Smooth muscle cell (in vitro differentiated cells): Measurements from ENCODE around the gene PCBP3. TPM values are rescaled to one million over a fixed set of nuclear protein-coding genes. Genes with fewer than 3 reads are reported as not detected.

Experiments
- DNase-seq: peaks from one replicate; lab custom pipeline; 2025; ENCODE audit not compliant: unreplicated experiment; lab: John Stamatoyannopoulos, UW
- H2AFZ ChIP-seq: fragments of 200-600 bp; sonication (generic); 2 replicates; pipeline ENCODE4 v1.6.0; 2016; ENCODE audit warnings: antibody characterized with exemption, low read depth, mild to moderate bottlenecking
- H3F3A ChIP-seq: fragments of 200-600 bp; sonication (generic); 2 replicates; pipeline ENCODE4 v1.6.0; 2017; ENCODE audit warnings: antibody characterized with exemption, low read depth
- H3K27ac ChIP-seq: fragments of 200-600 bp; sonication (generic); 2 replicates; pipeline ENCODE4 v1.5.1; 2016; ENCODE audit warnings: low read depth, mild to moderate bottlenecking
- H3K27me3 ChIP-seq: fragments of 200-600 bp; sonication (generic); 2 replicates; pipeline ENCODE4 v1.6.1; 2016; ENCODE audit warnings: low read depth, mild to moderate bottlenecking
- H3K36me3 ChIP-seq: fragments of 200-600 bp; sonication (generic); 2 replicates; pipeline ENCODE4 v1.5.1; 2016; ENCODE audit warnings: low read depth
- H3K4me1 ChIP-seq: fragments of 200-600 bp; sonication (generic); 2 replicates; pipeline ENCODE4 v1.5.1; 2016; ENCODE audit warnings: low read depth
- H3K4me2 ChIP-seq: fragments of 200-600 bp; sonication (generic); 2 replicates; pipeline ENCODE4 v1.6.0; 2016; ENCODE audit warnings: mild to moderate bottlenecking
- H3K4me3 ChIP-seq: fragments of 200-600 bp; sonication (generic); 2 replicates; pipeline ENCODE4 v1.5.1; 2016; ENCODE audit warnings: mild to moderate bottlenecking
- H3K79me2 ChIP-seq: fragments of 200-600 bp; sonication (generic); 2 replicates; pipeline ENCODE4 v1.6.0; 2016; ENCODE audit warnings: low read depth, mild to moderate bottlenecking
- H3K9ac ChIP-seq: fragments of 200-600 bp; sonication (generic); 2 replicates; pipeline ENCODE4 v1.6.0; 2016; ENCODE audit warnings: low read depth
- H3K9me3 ChIP-seq: fragments of 200-600 bp; sonication (generic); replicated peaks from 2 replicates; pipeline ENCODE4 v1.5.1; 2016; ENCODE audit warnings: low read depth
- H4K20me1 ChIP-seq: fragments of 200-600 bp; sonication (generic); 2 replicates; pipeline ENCODE4 v1.6.0; 2016; ENCODE audit warnings: low read depth
- CTCF ChIP-seq: fragments of 200-600 bp; sonication (generic); IDR thresholded peaks from 2 replicates; pipeline ENCODE4 v1.5.1; 2017; ENCODE audit warnings: borderline replicate concordance, mild to moderate bottlenecking, antibody characterized with exemption; ENCODE audit not compliant: insufficient read depth, poor library complexity, severe bottlenecking
- WGBS: methylation state at CpG from one replicate; pipeline ENCODE4 v1.1.7; 2016; ENCODE audit warnings: low lambda C conversion rate; 5-methylcytosine and 5-hydroxymethylcytosine counted together
- polyA plus RNA-seq: library from polyadenylated mRNA; unstranded; fragments of >200 nt; fragmentation: Nextera tagmentation; extraction: Ambion mirVana; gene quantifications from 2 replicates; pipeline ENCODE4 v1.2.1, GENCODE V29; 2016
- total RNA-seq: library from RNA; depleted of rRNA; stranded (reverse); fragments of >200 nt; gene quantifications from 2 replicates; pipeline ENCODE4 v1.2.3, GENCODE V29; 2014

Gene PCBP3
- total and polyA plus RNA-seq, 2 experiments from 2014 or later: 8.9 to 23.1 TPM

GRCh38 chr21:45865106-45865835 is 221.7 kb downstream of the PCBP3 start:
- Histone ChIP-seq H2AFZ (no peak overlapping the region), H3K27me3 (no peaks in the 10 kb centered on the region), H3F3A (peaks cover 4% of the 10 kb centered on the region), H3K79me2 (no peaks in the 10 kb centered on the region), H3K27ac (peak overlapping the region; percentile 84), H3K4me2 (peak overlapping the region; percentile 42), H3K9ac (peak overlapping the region; percentile 51), H3K9me3 (no peaks in the 10 kb centered on the region), H4K20me1 (no peaks in the 10 kb centered on the region), H3K4me1 (peaks cover 13% of the 10 kb centered on the region), H3K36me3 (no peaks in the 10 kb centered on the region), H3K4me3 (no peak overlapping the region)
- no peak for DNase-seq
- no peak for TF ChIP-seq CTCF
- WGBS: 48% methylated on average over 27 of the region's 27 CpGs

GRCh38 chr21:45866551-45866950 is 223.0 kb downstream of the PCBP3 start:
- Histone ChIP-seq H4K20me1 (no peaks in the 10 kb centered on the region), H3K27me3 (no peaks in the 10 kb centered on the region), H3K4me2 (peak overlapping the region; percentile 28), H3K9me3 (no peaks in the 10 kb centered on the region), H2AFZ (no peak overlapping the region), H3K4me1 (peaks cover 14% of the 10 kb centered on the region), H3F3A (peaks cover 6% of the 10 kb centered on the region), H3K79me2 (no peaks in the 10 kb centered on the region), H3K36me3 (no peaks in the 10 kb centered on the region), H3K9ac (no peak overlapping the region), H3K4me3 (no peak overlapping the region), H3K27ac (peak overlapping the region; percentile 84)
- 83% methylated on average over 9 of the region's 11 CpGs for WGBS
- no peak for DNase-seq
- TF ChIP-seq CTCF: no peak

- 97% methylated on average over 43 of the region's 43 CpGs for WGBS
- no peak overlapping the region for H3K9ac ChIP-seq
- no peaks in the 10 kb centered on the region for H3K79me2 ChIP-seq
- no peak overlapping the region for H3K27ac ChIP-seq
- no peaks in the 10 kb centered on the region for H3K9me3 ChIP-seq
- no peaks in the 10 kb centered on the region for H3K36me3 ChIP-seq
- DNase-seq: no peak
- no peak overlapping the region for H3K4me2 ChIP-seq
- H2AFZ ChIP-seq: no peak overlapping the region
- H3K4me1 ChIP-seq: peaks cover 14% of the 10 kb centered on the region
- no peak overlapping the region for H3K4me3 ChIP-seq
- TF ChIP-seq CTCF: no peak
- peaks cover 6% of the 10 kb centered on the region for H3F3A ChIP-seq
- no peaks in the 10 kb centered on the region for H4K20me1 ChIP-seq
- H3K27me3 ChIP-seq: no peaks in the 10 kb centered on the region
Observed at GRCh38 chr21:45867041-45867666, 223.6 kb downstream of the PCBP3 start.

GRCh38 chr21:45867671-45868081 is 224.2 kb downstream of the PCBP3 start:
- Histone ChIP-seq H3K9ac (no peak overlapping the region), H3K4me2 (no peak overlapping the region), H3F3A (peaks cover 6% of the 10 kb centered on the region), H4K20me1 (no peaks in the 10 kb centered on the region), H3K9me3 (no peaks in the 10 kb centered on the region), H3K36me3 (no peaks in the 10 kb centered on the region), H2AFZ (no peak overlapping the region), H3K4me1 (peaks cover 14% of the 10 kb centered on the region), H3K79me2 (no peaks in the 10 kb centered on the region), H3K27ac (no peak overlapping the region), H3K4me3 (no peak overlapping the region), H3K27me3 (no peaks in the 10 kb centered on the region)
- no peak for DNase-seq
- WGBS: 96% methylated on average over 22 of the region's 22 CpGs
- no peak for TF ChIP-seq CTCF
